ENCODE data around the gene FMNL2.
A peak's percentile ranks its signal among the peaks of the same experiment; 100 is the strongest.

The FMNL2 gene

DNA sequence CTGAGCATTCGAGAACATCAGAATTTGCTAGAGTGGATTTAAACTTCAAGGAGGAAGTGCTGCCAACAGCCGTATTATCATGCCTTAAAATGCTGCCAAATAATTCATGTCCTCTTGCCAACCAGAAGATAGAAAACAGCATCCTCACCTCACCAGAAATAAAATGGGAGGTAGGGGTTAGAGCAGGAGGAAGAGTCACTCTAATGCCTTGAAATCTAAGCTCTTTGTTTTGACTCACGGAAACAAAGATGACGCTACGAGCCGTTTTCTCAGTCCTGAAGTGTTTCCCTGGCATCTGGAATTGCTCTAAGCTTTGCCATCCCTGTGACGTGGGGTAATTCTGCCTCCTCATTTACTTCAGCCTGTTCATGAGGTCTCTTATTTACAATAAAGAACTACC, 285.2 kb downstream of the FMNL2 start:
- H3K9me3 ChIP-seq (ENCODE audit: control insufficient read depth in 2 of 2, low read length in 2 of 2): no peaks in the 10 kb centered on the region
- peak overlapping the region in 1 of 2 donors; percentile 30 for H3K4me3 ChIP-seq (ENCODE audit: low read length in 2 of 2)
- H3K27me3 ChIP-seq (ENCODE audit: control insufficient read depth in 1 of 2, insufficient read depth in 2 of 2, low read length in 2 of 2): no peaks in the 10 kb centered on the region
- H3K9ac ChIP-seq (ENCODE audit: low read length in 2 of 2): peak overlapping the region; percentile 57 to 75
- H3K27ac ChIP-seq (ENCODE audit: low read length): peak overlapping the region; percentile 94
- H3K4me1 ChIP-seq (ENCODE audit: control insufficient read depth, insufficient read depth, low read length): peaks cover 7% of the 10 kb centered on the region
- H3K36me3 ChIP-seq (ENCODE audit: control insufficient read depth in 2 of 2, insufficient read depth in 2 of 2, low read length in 2 of 2): peaks cover 2 to 9% of the 10 kb centered on the region in 2 donors

DNA sequence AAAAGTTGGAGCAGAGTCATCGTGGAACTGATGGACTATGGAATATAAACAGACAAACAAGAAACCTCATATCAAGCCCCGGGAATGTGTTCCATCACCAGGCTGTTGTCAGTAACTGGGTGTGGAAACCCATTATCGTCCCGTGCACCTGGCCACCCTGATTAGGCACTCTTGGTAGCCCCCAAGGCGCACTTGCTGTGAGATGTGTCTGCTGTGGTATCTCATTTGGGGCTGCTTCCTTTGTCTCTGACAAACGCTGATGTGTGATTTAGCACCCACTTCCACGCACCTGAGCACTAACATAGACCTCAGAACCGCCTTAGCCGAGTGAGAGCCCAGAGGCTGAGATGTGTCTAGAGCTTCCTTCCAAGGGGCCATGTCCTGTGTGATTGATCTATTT, 286.0 kb downstream of the FMNL2 start:
- peak overlapping the region in 1 of 2 donors; percentile 30 for H3K4me3 ChIP-seq (ENCODE audit: low read length in 2 of 2)
- H3K9me3 ChIP-seq (ENCODE audit: control insufficient read depth in 2 of 2, low read length in 2 of 2): no peaks in the 10 kb centered on the region
- no peaks in the 10 kb centered on the region for H3K27me3 ChIP-seq (ENCODE audit: control insufficient read depth in 1 of 2, insufficient read depth in 2 of 2, low read length in 2 of 2)
- peak overlapping the region in 1 of 2 donors; percentile 57 for H3K9ac ChIP-seq (ENCODE audit: low read length in 2 of 2)
- H3K4me1 ChIP-seq (ENCODE audit: control insufficient read depth, insufficient read depth, low read length): peaks cover 7% of the 10 kb centered on the region
- peaks cover 2 to 6% of the 10 kb centered on the region in 2 donors for H3K36me3 ChIP-seq (ENCODE audit: control insufficient read depth in 2 of 2, insufficient read depth in 2 of 2, low read length in 2 of 2)
- H3K27ac ChIP-seq (ENCODE audit: low read length): peak overlapping the region; percentile 94

DNA sequence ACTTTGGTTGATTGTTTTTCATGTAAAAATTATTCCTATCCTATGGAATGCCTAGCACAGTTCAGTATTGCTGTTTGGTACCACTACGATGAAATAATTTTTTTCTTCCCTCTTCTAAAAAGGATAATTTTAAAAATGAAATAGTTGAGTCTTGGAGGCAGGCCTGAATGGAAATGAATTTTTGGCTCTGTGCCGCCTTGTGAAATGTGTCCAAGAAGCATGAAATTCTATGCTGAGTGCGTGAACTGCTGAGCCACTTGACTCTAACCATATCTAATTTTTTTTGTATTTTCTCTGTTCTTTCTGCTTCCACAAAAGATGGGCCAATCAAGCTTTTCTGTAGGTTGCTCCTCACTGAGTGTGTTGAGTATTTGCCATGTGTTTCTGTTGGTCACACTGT, 287.2 kb downstream of the FMNL2 start:
- Histone ChIP-seq H3K27me3 (ENCODE audit: control insufficient read depth in 1 of 2, insufficient read depth in 2 of 2, low read length in 2 of 2) (no peaks in the 10 kb centered on the region), H3K27ac (ENCODE audit: low read length) (no peak overlapping the region), H3K4me3 (ENCODE audit: low read length in 2 of 2) (no peak overlapping the region), H3K9ac (ENCODE audit: low read length in 2 of 2) (no peak overlapping the region), H3K9me3 (ENCODE audit: control insufficient read depth in 2 of 2, low read length in 2 of 2) (no peaks in the 10 kb centered on the region), H3K36me3 (ENCODE audit: control insufficient read depth in 2 of 2, insufficient read depth in 2 of 2, low read length in 2 of 2) (peaks cover 2% of the 10 kb centered on the region in 2 donors), H3K4me1 (ENCODE audit: control insufficient read depth, insufficient read depth, low read length) (peaks cover 7% of the 10 kb centered on the region)

DNA sequence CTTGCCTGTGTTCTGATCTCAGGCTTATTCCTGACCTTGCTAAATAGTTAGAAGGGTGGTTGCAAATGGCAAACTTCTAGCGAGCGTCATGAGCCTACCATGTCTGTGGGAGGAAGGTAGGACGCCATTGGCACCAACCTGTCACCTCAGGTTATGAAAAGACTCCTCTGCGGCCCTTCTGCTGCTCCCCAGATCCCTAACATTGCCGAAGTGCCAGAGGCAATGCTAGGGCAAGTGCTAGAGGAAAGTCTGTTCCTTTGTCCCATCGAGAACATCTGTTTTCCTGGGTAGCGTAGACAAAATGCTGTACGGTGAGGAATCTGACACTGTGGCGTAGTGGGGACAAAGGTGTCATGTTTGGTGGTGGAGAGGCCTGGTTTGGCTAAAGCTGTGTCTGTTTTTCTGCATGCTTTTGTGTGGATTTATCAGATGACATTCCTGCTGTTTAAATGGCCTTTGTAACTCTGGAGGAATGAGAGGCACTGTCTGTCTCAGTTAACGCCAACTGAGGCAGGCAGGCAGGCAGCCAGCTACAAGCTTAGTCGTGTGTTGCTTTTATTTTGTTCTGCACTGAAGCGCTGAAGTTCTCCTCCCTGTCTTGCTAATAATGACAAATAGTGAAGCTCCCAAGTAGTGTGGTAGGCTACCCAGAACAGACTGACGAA, 288.2 kb downstream of the FMNL2 start:
- no peaks in the 10 kb centered on the region for H3K9me3 ChIP-seq (ENCODE audit: control insufficient read depth in 2 of 2, low read length in 2 of 2)
- H3K27me3 ChIP-seq (ENCODE audit: control insufficient read depth in 1 of 2, insufficient read depth in 2 of 2, low read length in 2 of 2): no peaks in the 10 kb centered on the region
- H3K9ac ChIP-seq (ENCODE audit: low read length in 2 of 2): no peak overlapping the region
- peaks cover 0 to 2% of the 10 kb centered on the region in 2 donors for H3K36me3 ChIP-seq (ENCODE audit: control insufficient read depth in 2 of 2, insufficient read depth in 2 of 2, low read length in 2 of 2)
- H3K27ac ChIP-seq (ENCODE audit: low read length): no peak overlapping the region
- H3K4me1 ChIP-seq (ENCODE audit: control insufficient read depth, insufficient read depth, low read length): peaks cover 7% of the 10 kb centered on the region
- no peak overlapping the region for H3K4me3 ChIP-seq (ENCODE audit: low read length in 2 of 2)

DNA sequence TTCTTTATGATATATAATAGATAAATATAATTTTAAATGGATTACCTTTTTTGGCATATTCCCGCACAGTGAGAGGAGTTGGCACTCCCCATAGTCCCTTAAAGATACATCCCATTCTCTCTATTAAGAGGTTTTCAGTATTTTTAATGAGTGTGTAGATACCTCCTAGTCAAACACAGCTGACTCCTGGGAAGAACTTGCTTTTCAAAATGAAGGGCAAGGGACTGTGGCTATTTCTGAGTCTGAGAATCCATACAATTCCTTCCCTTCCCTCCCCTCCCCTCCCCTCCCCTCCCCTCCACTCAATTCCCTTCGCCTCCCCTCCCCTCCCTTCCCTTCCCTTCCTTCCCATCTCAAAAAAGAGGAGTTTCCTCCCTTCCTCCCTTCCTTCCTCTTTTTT, 288.8 kb downstream of the FMNL2 start:
- Histone ChIP-seq H3K9ac (ENCODE audit: low read length in 2 of 2) (no peak overlapping the region), H3K4me3 (ENCODE audit: low read length in 2 of 2) (no peak overlapping the region), H3K4me1 (ENCODE audit: control insufficient read depth, insufficient read depth, low read length) (peaks cover 7% of the 10 kb centered on the region), H3K9me3 (ENCODE audit: control insufficient read depth in 2 of 2, low read length in 2 of 2) (no peaks in the 10 kb centered on the region), H3K36me3 (ENCODE audit: control insufficient read depth in 2 of 2, insufficient read depth in 2 of 2, low read length in 2 of 2) (peaks cover 3 to 7% of the 10 kb centered on the region in 2 donors), H3K27me3 (ENCODE audit: control insufficient read depth in 1 of 2, insufficient read depth in 2 of 2, low read length in 2 of 2) (no peaks in the 10 kb centered on the region), H3K27ac (ENCODE audit: low read length) (no peak overlapping the region)

DNA sequence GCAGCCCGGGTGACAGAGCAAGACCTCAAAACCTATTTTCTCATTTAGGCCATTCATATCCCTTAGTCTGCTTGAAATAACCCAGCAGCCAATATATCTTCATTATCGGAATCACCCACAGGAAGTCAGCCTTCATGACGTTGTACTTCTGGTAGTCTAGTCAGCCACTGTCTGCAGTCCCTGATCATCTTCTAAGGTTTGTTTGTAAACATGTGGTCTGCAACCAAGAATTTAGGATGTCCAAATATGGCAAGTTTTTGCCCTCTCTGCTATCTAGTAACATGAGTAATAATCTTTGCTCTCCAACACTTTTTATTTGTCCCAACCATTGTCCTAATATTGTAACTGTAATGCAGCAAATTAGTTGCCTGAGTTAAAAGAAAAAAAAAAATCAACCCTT, 289.8 kb downstream of the FMNL2 start:
- Histone ChIP-seq H3K9ac (ENCODE audit: low read length in 2 of 2) (no peak overlapping the region), H3K9me3 (ENCODE audit: control insufficient read depth in 2 of 2, low read length in 2 of 2) (no peaks in the 10 kb centered on the region), H3K36me3 (ENCODE audit: control insufficient read depth in 2 of 2, insufficient read depth in 2 of 2, low read length in 2 of 2) (peaks cover 6 to 8% of the 10 kb centered on the region in 2 donors), H3K4me3 (ENCODE audit: low read length in 2 of 2) (no peak overlapping the region), H3K27ac (ENCODE audit: low read length) (no peak overlapping the region), H3K4me1 (ENCODE audit: control insufficient read depth, insufficient read depth, low read length) (peaks cover 3% of the 10 kb centered on the region), H3K27me3 (ENCODE audit: control insufficient read depth in 1 of 2, insufficient read depth in 2 of 2, low read length in 2 of 2) (no peaks in the 10 kb centered on the region)

DNA sequence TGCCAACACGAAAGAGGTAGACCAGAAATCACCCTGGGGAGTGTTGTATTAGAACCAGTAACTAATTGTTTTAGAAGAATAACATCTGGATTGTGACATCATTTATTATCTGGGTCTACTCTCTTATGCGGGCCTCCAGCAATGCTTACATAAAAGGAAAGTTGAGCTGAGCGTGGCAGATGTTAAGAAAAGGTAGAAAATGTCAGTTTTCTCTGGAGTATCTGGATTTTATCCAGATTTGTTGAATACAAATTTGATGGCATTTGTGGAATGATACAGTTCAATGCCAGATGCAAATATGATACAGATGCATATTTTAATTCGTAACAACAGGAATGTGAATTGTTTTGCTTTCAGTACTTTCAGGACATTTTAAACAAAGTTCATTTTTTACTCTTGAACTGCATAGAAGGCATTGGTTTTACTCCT, 292.0 kb downstream of the FMNL2 start:
- Histone ChIP-seq H3K27ac (ENCODE audit: low read length) (no peak overlapping the region), H3K4me3 (ENCODE audit: low read length in 2 of 2) (no peak overlapping the region), H3K9ac (ENCODE audit: low read length in 2 of 2) (no peak overlapping the region), H3K36me3 (ENCODE audit: control insufficient read depth in 2 of 2, insufficient read depth in 2 of 2, low read length in 2 of 2) (peaks cover 12% of the 10 kb centered on the region in 2 donors), H3K27me3 (ENCODE audit: control insufficient read depth in 1 of 2, insufficient read depth in 2 of 2, low read length in 2 of 2) (no peaks in the 10 kb centered on the region), H3K9me3 (ENCODE audit: control insufficient read depth in 2 of 2, low read length in 2 of 2) (no peaks in the 10 kb centered on the region), H3K4me1 (ENCODE audit: control insufficient read depth, insufficient read depth, low read length) (no peaks in the 10 kb centered on the region)

DNA sequence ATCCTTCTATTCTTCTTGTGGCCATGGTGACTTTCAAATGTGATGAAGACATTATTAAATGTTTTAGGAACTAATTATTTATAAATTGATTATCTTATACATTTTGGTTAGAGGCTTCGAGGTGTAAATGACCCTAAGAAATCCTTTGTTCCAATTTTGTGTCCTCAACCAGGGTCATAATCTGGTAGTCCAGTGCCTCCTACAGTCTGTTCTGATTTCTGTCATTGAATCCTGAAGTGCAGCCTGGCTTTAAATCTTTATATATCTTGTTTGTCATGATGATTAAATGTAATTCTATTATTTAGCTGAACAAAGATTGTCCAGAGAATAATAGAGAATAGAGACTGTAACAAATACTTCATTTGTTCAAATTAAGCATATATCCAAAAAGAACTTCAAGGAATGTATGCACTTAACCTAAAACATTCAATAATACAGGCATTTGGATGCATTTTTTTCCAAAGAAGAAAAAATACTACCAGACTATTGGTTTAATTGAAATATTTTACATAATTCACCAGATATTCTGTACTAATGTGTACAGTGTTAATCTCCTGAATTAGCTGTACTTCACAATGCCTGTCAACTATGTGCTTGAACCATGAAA, 292.5 kb downstream of the FMNL2 start:
- Histone ChIP-seq H3K27ac (ENCODE audit: low read length) (no peak overlapping the region), H3K9ac (ENCODE audit: low read length in 2 of 2) (no peak overlapping the region), H3K4me3 (ENCODE audit: low read length in 2 of 2) (no peak overlapping the region), H3K27me3 (ENCODE audit: control insufficient read depth in 1 of 2, insufficient read depth in 2 of 2, low read length in 2 of 2) (no peaks in the 10 kb centered on the region), H3K9me3 (ENCODE audit: control insufficient read depth in 2 of 2, low read length in 2 of 2) (no peaks in the 10 kb centered on the region), H3K4me1 (ENCODE audit: control insufficient read depth, insufficient read depth, low read length) (no peaks in the 10 kb centered on the region), H3K36me3 (ENCODE audit: control insufficient read depth in 2 of 2, insufficient read depth in 2 of 2, low read length in 2 of 2) (peaks cover 12 to 17% of the 10 kb centered on the region in 2 donors)

DNA sequence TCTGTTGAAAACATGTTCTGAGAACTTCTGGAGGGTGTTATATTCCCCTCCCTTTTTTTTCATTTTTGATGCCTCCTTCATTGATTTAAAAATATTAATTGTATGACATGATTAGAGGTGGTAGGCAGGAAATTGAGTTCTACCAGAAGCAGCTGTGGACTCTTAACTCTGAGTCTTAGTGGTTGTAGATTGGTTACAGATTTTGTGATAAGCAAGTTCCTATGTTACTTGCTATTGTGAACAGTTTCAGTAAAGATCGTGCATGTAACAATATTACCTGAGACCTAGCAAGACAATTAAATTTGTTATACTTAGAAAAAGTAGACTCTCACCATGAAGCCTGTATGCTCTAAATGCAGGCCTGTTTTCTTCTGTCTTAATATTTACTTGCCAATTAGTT, 294.2 kb downstream of the FMNL2 start:
- Histone ChIP-seq H3K9ac (ENCODE audit: low read length in 2 of 2) (no peak overlapping the region), H3K27ac (ENCODE audit: low read length) (no peak overlapping the region), H3K27me3 (ENCODE audit: control insufficient read depth in 1 of 2, insufficient read depth in 2 of 2, low read length in 2 of 2) (no peaks in the 10 kb centered on the region), H3K9me3 (ENCODE audit: control insufficient read depth in 2 of 2, low read length in 2 of 2) (no peaks in the 10 kb centered on the region), H3K36me3 (ENCODE audit: control insufficient read depth in 2 of 2, insufficient read depth in 2 of 2, low read length in 2 of 2) (peaks cover 12 to 17% of the 10 kb centered on the region in 2 donors), H3K4me1 (ENCODE audit: control insufficient read depth, insufficient read depth, low read length) (no peaks in the 10 kb centered on the region), H3K4me3 (ENCODE audit: low read length in 2 of 2) (no peak overlapping the region)

DNA sequence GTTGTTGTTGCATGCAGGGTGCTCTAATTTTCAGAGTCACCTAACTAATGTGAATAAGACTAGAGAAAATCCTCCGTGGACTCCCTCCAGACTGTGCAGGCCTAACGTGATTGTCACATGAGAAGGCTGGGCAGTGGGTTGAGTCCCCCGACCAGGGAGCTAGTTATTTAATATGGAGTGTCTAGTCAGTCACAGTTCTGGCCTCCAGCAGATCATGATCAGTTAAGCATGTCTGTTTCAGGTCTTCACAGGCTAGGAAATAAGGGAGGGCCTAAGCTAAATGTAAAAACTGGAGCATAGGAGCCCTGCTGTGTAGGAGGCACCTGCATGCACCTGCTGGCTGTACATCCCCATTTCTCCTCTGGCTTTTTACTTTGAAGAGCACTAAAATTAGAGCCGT, 295.5 kb downstream of the FMNL2 start:
- Histone ChIP-seq H3K36me3 (ENCODE audit: control insufficient read depth in 2 of 2, insufficient read depth in 2 of 2, low read length in 2 of 2) (peaks cover 12 to 17% of the 10 kb centered on the region in 2 donors), H3K4me1 (ENCODE audit: control insufficient read depth, insufficient read depth, low read length) (no peaks in the 10 kb centered on the region), H3K27me3 (ENCODE audit: control insufficient read depth in 1 of 2, insufficient read depth in 2 of 2, low read length in 2 of 2) (no peaks in the 10 kb centered on the region), H3K4me3 (ENCODE audit: low read length in 2 of 2) (no peak overlapping the region), H3K9ac (ENCODE audit: low read length in 2 of 2) (no peak overlapping the region), H3K27ac (ENCODE audit: low read length) (no peak overlapping the region), H3K9me3 (ENCODE audit: control insufficient read depth in 2 of 2, low read length in 2 of 2) (no peaks in the 10 kb centered on the region)

DNA sequence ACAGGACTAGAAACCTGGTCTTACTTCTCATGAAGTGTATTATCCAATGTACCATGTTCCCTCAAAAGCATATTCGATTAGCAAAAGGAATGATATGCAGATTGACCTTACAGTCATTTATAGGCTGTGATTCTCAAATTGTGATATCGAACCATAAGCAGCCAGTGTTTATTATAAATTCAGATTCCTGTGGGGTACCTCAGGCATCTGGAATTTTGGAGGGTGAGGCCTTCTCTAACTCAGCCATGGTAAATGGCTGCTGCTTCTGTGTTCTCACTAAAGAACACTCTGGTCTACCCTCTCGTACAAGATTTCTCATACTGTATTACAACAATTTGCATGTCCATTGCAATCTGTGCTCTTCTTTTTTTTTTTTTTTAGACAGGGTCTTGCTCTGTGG, 297.8 kb downstream of the FMNL2 start:
- Histone ChIP-seq H3K9ac (ENCODE audit: low read length in 2 of 2) (no peak overlapping the region), H3K36me3 (ENCODE audit: control insufficient read depth in 2 of 2, insufficient read depth in 2 of 2, low read length in 2 of 2) (peaks cover 20 to 24% of the 10 kb centered on the region in 2 donors), H3K9me3 (ENCODE audit: control insufficient read depth in 2 of 2, low read length in 2 of 2) (no peaks in the 10 kb centered on the region), H3K27ac (ENCODE audit: low read length) (no peak overlapping the region), H3K27me3 (ENCODE audit: control insufficient read depth in 1 of 2, insufficient read depth in 2 of 2, low read length in 2 of 2) (no peaks in the 10 kb centered on the region), H3K4me1 (ENCODE audit: control insufficient read depth, insufficient read depth, low read length) (no peaks in the 10 kb centered on the region), H3K4me3 (ENCODE audit: low read length in 2 of 2) (no peak overlapping the region)

Data from stomach smooth muscle (tissue), 2 donors.